ENCODE measurements around the gene ABLIM2.

DNA sequence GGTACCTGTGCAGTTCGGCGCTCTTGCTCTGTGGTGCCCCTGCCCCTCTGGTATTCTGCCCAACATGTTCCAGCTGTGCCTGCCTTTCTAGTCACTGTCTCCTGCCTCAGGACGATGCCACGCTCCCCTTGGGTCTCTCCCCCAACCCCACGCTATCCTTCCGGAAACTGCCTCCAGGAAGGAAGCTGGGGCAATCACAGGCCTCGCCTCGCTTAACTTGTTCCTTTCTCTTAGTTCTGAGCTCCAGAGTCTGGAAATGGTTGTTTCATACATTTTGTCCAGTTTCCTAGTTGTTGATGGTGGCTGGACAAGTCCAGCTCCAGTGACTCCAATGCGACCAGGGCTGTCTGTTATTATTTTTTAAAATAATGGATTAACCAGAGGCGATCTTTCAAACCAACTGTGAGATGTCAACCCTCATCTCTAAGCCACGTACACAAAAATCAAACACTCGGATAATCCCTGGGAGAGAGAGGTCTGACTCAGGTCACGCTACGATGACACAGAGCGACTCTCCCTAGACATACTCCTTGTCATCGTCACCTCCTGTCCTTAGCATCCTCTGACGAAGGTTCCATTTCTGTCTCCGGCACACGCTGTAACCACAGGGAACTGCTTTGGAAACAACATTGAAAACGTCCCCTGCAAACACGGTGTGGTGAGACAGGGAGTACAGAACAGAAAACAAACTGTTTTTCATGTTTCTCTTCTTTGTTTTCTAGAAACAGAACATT, 62.5 kb downstream of the ABLIM2 start:
- TF ChIP-seq, protein P1, sequence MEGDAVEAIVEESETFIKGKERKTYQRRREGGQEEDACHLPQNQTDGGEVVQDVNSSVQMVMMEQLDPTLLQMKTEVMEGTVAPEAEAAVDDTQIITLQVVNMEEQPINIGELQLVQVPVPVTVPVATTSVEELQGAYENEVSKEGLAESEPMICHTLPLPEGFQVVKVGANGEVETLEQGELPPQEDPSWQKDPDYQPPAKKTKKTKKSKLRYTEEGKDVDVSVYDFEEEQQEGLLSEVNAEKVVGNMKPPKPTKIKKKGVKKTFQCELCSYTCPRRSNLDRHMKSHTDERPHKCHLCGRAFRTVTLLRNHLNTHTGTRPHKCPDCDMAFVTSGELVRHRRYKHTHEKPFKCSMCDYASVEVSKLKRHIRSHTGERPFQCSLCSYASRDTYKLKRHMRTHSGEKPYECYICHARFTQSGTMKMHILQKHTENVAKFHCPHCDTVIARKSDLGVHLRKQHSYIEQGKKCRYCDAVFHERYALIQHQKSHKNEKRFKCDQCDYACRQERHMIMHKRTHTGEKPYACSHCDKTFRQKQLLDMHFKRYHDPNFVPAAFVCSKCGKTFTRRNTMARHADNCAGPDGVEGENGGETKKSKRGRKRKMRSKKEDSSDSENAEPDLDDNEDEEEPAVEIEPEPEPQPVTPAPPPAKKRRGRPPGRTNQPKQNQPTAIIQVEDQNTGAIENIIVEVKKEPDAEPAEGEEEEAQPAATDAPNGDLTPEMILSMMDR (IDR thresholded peaks at IDR 0.05) = no peak
- TF ChIP-seq POLR2A (IDR thresholded peaks at IDR 0.05) = no peak
